Measurements from ENCODE around the gene STXBP6.

Gene STXBP6

DNA sequence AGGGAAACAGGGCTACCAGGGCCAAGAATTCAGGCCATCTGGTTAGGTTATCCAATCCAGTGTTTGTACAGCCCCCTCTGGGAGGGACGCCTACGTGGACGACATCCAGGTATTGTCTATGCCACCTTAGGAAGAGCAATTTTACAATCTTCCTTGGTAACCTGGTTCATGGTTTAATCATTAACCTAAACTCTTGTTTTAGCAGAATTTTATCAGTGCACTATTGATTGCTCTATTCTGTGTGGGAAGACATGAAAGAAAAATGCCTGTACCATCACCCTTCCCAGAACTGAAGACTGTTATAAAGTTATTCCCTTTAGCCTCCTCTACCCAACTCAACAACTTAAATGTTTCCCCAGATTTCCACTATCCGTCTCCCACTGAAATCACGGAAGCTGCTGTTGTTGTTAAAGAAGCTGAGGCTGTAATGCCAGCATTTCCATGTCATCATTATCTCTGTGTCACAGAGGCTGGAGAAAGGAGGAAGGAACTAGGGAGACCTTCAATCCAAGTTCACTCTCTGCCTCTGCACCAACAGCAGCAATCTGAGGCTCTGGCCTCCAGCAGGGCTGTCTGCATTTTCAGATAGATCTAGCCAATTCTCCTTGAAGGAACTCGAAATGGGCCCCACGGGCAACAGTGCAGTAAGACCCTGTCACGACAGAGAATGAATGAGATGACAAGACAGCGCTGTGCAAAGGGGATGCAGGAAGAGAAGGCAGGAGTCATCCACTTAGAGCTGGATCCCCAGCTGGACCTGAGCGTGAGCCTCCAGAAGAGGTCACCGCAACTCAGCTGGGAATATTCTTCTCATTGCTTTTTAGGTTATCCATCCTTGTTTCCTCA is 232.5 kb downstream of the STXBP6 start:
- TF ChIP-seq TAF1 (IDR thresholded peaks at IDR 0.05; ENCODE audit: borderline replicate concordance, insufficient read depth, low read length) (no peak), FOXP2 (optimal IDR thresholded peaks at IDR 0.05; ENCODE audit: borderline replicate concordance, extremely low read depth, extremely low read length, insufficient read depth) (no peak), POLR2AphosphoS5 (IDR thresholded peaks at IDR 0.05; ENCODE audit: low read depth, low read length) (no peak), SIN3A (IDR thresholded peaks at IDR 0.05; ENCODE audit: borderline replicate concordance, insufficient read depth, low read length) (no peak)
- TF ChIP-seq, protein P1, sequence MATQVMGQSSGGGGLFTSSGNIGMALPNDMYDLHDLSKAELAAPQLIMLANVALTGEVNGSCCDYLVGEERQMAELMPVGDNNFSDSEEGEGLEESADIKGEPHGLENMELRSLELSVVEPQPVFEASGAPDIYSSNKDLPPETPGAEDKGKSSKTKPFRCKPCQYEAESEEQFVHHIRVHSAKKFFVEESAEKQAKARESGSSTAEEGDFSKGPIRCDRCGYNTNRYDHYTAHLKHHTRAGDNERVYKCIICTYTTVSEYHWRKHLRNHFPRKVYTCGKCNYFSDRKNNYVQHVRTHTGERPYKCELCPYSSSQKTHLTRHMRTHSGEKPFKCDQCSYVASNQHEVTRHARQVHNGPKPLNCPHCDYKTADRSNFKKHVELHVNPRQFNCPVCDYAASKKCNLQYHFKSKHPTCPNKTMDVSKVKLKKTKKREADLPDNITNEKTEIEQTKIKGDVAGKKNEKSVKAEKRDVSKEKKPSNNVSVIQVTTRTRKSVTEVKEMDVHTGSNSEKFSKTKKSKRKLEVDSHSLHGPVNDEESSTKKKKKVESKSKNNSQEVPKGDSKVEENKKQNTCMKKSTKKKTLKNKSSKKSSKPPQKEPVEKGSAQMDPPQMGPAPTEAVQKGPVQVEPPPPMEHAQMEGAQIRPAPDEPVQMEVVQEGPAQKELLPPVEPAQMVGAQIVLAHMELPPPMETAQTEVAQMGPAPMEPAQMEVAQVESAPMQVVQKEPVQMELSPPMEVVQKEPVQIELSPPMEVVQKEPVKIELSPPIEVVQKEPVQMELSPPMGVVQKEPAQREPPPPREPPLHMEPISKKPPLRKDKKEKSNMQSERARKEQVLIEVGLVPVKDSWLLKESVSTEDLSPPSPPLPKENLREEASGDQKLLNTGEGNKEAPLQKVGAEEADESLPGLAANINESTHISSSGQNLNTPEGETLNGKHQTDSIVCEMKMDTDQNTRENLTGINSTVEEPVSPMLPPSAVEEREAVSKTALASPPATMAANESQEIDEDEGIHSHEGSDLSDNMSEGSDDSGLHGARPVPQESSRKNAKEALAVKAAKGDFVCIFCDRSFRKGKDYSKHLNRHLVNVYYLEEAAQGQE (IDR thresholded peaks at IDR 0.05; ENCODE audit: insufficient read depth in 1 of 2, low read depth in 2 of 2, low read length in 2 of 2), result no peak

DNA sequence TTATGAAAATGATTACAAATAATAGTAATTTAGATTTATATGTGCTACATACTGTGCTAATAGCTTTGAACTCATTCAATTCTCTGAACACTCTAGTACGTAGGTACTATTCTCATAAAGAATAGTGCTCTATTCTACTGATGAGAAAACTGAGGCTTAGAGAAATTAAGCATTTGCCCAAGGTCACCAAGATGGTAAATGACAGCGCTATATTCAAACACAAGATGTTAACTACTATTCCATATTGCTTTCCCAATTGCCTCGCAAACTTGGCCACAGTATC is 233.1 kb downstream of the STXBP6 start:
- TF ChIP-seq, protein P1 (IDR thresholded peaks at IDR 0.05; ENCODE audit: insufficient read depth in 1 of 2, low read depth in 2 of 2, low read length in 2 of 2), result no peak
- TF ChIP-seq FOXP2 (optimal IDR thresholded peaks at IDR 0.05; ENCODE audit: borderline replicate concordance, extremely low read depth, extremely low read length, insufficient read depth) (no peak), SIN3A (IDR thresholded peaks at IDR 0.05; ENCODE audit: borderline replicate concordance, insufficient read depth, low read length) (no peak), POLR2AphosphoS5 (IDR thresholded peaks at IDR 0.05; ENCODE audit: low read depth, low read length) (no peak), TAF1 (IDR thresholded peaks at IDR 0.05; ENCODE audit: borderline replicate concordance, insufficient read depth, low read length) (no peak)

DNA sequence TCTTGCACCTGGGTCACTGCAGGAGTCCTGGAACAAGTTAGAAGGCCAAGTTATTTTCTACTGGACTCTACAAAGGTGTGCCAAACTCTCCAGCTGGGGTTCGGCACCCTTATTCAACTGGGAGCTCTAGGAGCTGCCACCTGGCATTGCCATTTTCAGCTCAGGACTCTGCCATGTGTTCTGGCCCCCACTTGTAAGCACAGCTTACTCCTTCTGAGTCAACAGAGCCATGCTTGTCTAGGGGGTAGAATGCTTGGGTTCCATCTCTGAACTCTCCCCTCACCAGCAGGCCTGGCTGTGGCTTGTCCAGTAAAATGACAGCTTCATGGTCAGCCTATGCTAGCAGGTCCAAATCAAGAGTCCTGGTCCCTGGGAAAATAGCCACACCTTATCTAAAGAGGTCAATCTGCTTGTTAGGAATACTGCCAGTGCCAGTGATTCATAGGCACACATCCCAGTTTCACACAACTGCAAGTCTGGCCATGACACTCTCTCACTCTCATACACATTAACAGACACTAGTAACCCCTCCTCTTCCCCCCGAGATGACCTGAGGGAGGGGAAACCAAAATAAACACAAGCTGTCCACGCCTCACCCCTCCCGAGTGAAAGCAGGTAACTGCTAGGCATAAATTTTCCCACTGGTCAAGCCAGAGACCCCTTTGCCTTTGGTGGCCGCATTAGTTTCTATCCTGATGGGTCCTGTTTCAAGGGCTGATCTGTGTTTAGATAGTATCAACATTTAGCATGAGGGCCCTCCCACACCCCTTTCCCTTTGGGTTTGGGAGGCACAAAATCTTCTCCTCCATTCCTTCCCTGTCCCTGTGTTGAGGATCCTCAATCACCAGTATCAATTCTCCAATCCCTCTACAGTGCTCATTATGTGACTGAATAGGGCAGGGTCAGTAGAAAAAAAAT is 233.7 kb downstream of the STXBP6 start:
- TF ChIP-seq SIN3A (IDR thresholded peaks at IDR 0.05; ENCODE audit: borderline replicate concordance, insufficient read depth, low read length), result no peak
- TF ChIP-seq FOXP2 (optimal IDR thresholded peaks at IDR 0.05; ENCODE audit: borderline replicate concordance, extremely low read depth, extremely low read length, insufficient read depth), result no peak
- TF ChIP-seq, protein P1 (IDR thresholded peaks at IDR 0.05; ENCODE audit: insufficient read depth in 1 of 2, low read depth in 2 of 2, low read length in 2 of 2), result no peak
- TF ChIP-seq TAF1 (IDR thresholded peaks at IDR 0.05; ENCODE audit: borderline replicate concordance, insufficient read depth, low read length), result no peak
- no peak for TF ChIP-seq POLR2AphosphoS5 (IDR thresholded peaks at IDR 0.05; ENCODE audit: low read depth, low read length)

DNA sequence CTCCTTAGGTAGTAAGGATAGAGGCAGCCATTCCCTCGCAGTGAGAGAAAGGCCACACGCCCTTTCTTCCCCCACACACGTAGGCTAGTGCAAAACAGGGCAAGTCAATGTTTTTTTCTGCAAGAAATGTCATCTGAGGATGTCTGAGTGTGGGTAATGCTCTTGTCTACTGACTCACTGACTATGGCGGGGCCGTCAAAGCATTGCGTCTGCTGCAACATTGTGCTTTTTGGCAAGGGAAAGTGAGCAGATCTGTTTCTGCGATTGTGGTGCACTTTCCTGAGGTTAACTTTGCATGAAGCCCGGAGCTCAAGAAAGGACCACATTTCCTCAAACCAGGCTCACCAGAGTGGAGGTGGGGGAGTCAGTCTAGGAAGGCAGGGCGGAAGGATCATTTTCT is 234.4 kb downstream of the STXBP6 start:
- TF ChIP-seq TAF1 (IDR thresholded peaks at IDR 0.05; ENCODE audit: borderline replicate concordance, insufficient read depth, low read length), result no peak
- no peak for TF ChIP-seq POLR2AphosphoS5 (IDR thresholded peaks at IDR 0.05; ENCODE audit: low read depth, low read length)

DNA sequence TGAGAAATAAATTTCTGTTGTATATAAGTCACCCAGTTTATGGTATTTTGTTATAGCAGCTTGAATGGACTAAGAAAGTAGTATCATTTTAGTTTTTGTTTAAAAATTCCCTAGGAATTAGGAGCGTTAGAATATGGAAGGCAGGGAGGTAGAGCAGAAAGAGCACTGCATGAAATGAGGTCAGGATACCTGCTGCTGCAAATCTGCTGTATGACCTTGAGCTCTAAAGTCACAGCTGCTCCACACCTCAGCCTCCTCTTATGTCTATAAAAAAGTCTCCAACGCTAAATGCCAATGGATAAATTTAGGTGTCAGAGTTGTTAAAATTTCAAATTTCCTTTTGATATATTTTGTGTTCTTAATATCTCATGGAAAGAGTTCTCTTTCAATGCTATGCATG is 235.0 kb downstream of the STXBP6 start:
- TF ChIP-seq FOXP2 (optimal IDR thresholded peaks at IDR 0.05; ENCODE audit: borderline replicate concordance, extremely low read depth, extremely low read length, insufficient read depth) (no peak), POLR2AphosphoS5 (IDR thresholded peaks at IDR 0.05; ENCODE audit: low read depth, low read length) (no peak), TAF1 (IDR thresholded peaks at IDR 0.05; ENCODE audit: borderline replicate concordance, insufficient read depth, low read length) (no peak), SIN3A (IDR thresholded peaks at IDR 0.05; ENCODE audit: borderline replicate concordance, insufficient read depth, low read length) (no peak)
- TF ChIP-seq, protein P1 (IDR thresholded peaks at IDR 0.05; ENCODE audit: insufficient read depth in 1 of 2, low read depth in 2 of 2, low read length in 2 of 2), result no peak
